SK-N-SH (cell line): Measurements from ENCODE around the gene SCT. TPM values are rescaled to one million over a fixed set of nuclear protein-coding genes. Genes with fewer than 3 reads are reported as not detected.
A peak's percentile ranks its signal among the peaks of the same experiment; 100 is the strongest.

ENCODE experiments used
- CTCF ChIA-PET: fragments of 300-600, 350-600 bp; formaldehyde crosslinking; extraction: SDS; loops from one replicate; lab custom pipeline; 2021; lab: Yijun Ruan, JAX
- POLR2A ChIA-PET: fragments of 350-600 bp; sonication (Branson Sonifier 250); formaldehyde crosslinking; extraction: SDS; loops from one replicate; lab custom pipeline; 2020; ENCODE audit warnings: antibody characterized with exemption, inconsistent platforms; lab: Yijun Ruan, JAX
- DNase-seq: peaks from one replicate; pipeline ENCODE4 v3.0.0; 2012
- H2AFZ ChIP-seq: fragments of 200-600 bp; sonication (generic); 2 replicates; pipeline ENCODE4 v1.8.1; 2016; ENCODE audit warnings: antibody characterized with exemption, mild to moderate bottlenecking, low read depth
- H3F3A ChIP-seq: fragments of 200-600 bp; sonication (generic); replicated peaks from 2 replicates; pipeline ENCODE3; 2016; ENCODE audit warnings: antibody characterized with exemption, mild to moderate bottlenecking; ENCODE audit not compliant: insufficient read depth
- H3K27ac ChIP-seq, 2 experiments: fragments of 200-500 bp in 1 of 2; fragments of 200-600 bp in 1 of 2; sonication (Bioruptor generic) in 1 of 2; sonication (generic), shearing (Covaris generic) in 1 of 2; 2 replicates each; pipeline versions ENCODE4 v1.5.1 to v1.6.1; 2014 to 2016; ENCODE audit warnings: low read depth in 2 of 2, inconsistent platforms in 1 of 2, low read length in 1 of 2, mild to moderate bottlenecking in 1 of 2, mixed read lengths in 1 of 2
- H3K27me3 ChIP-seq: fragments of 200-600 bp; sonication (generic), shearing (Covaris generic); 2 replicates; pipeline ENCODE4 v1.6.1; 2016; ENCODE audit warnings: mixed run types; ENCODE audit not compliant: insufficient read depth
- H3K36me3 ChIP-seq, 2 experiments: fragments of 200-500 bp in 1 of 2; fragments of 200-600 bp in 1 of 2; sonication (Bioruptor generic) in 1 of 2; sonication (generic) in 1 of 2; replicated peaks in 1 of 2; 2 replicates each; pipeline versions ENCODE3 to v1.5.1; 2014 to 2016; ENCODE audit warnings: low read length in 1 of 2, mild to moderate bottlenecking in 1 of 2; ENCODE audit not compliant: insufficient read depth in 2 of 2, control insufficient read depth in 1 of 2
- H3K4me1 ChIP-seq, 2 experiments: fragments of 200-500 bp in 1 of 2; fragments of 200-600 bp in 1 of 2; sonication (Bioruptor generic) in 1 of 2; sonication (generic), shearing (Covaris generic) in 1 of 2; 2 replicates each; pipeline versions ENCODE4 v1.5.1 to v1.6.1; 2014 to 2016; ENCODE audit warnings: low read depth in 1 of 2, low read length in 1 of 2, mixed run types in 1 of 2; ENCODE audit not compliant: insufficient read depth in 2 of 2, control insufficient read depth in 1 of 2
- H3K4me2 ChIP-seq: fragments of 200-600 bp; sonication (generic), shearing (Covaris generic); 2 replicates; pipeline ENCODE4 v1.6.1; 2017; ENCODE audit warnings: mixed run types
- H3K4me3 ChIP-seq, 2 experiments: fragments of 200-500 bp in 1 of 2; fragments of 200-600 bp in 1 of 2; sonication (Bioruptor generic) in 1 of 2; sonication (generic), shearing (Covaris generic) in 1 of 2; 2 replicates each; pipeline versions ENCODE4 v1.5.1 to v1.8.1; 2014 to 2016; ENCODE audit warnings: low read depth in 2 of 2, inconsistent platforms in 1 of 2, low read length in 1 of 2, mild to moderate bottlenecking in 1 of 2, mixed read lengths in 1 of 2, moderate library complexity in 1 of 2
- H3K79me2 ChIP-seq: fragments of 200-600 bp; sonication (generic); 2 replicates; pipeline ENCODE4 v1.8.1; 2017; ENCODE audit warnings: mild to moderate bottlenecking; ENCODE audit not compliant: insufficient read depth
- H3K9ac ChIP-seq: fragments of 200-600 bp; sonication (generic); 2 replicates; pipeline ENCODE4 v1.6.1; 2017; ENCODE audit warnings: mixed run types
- H3K9me2 ChIP-seq: fragments of 200-600 bp; sonication (generic); 2 replicates; pipeline ENCODE4 v1.6.1; 2017; ENCODE audit warnings: mixed run types
- H3K9me3 ChIP-seq: fragments of 200-600 bp; sonication (generic); 2 replicates; pipeline ENCODE4 v1.6.1; 2017; ENCODE audit warnings: mixed run types, mild to moderate bottlenecking, moderate library complexity
- H4K20me1 ChIP-seq: fragments of 200-600 bp; sonication (generic); 2 replicates; pipeline ENCODE4 v1.6.1; 2017; ENCODE audit warnings: mild to moderate bottlenecking, mixed run types; ENCODE audit not compliant: insufficient read depth
- CTCF ChIP-seq: fragments of 200-600 bp; sonication (generic); IDR thresholded peaks from 2 replicates; pipeline ENCODE4 v1.6.1; 2017; ENCODE audit warnings: antibody characterized with exemption, mild to moderate bottlenecking, moderate library complexity
- ELF1 ChIP-seq: IDR thresholded peaks from 2 replicates; pipeline ENCODE4 v1.4.0; 2012
- FOSL2 ChIP-seq: IDR thresholded peaks from 2 replicates; pipeline ENCODE4 v1.4.0; 2012; ENCODE audit warnings: low read depth, mild to moderate bottlenecking, moderate library complexity, borderline replicate concordance
- FOXM1 ChIP-seq: IDR thresholded peaks from 2 replicates; pipeline ENCODE4 v1.4.0; 2012; ENCODE audit warnings: low read depth, mild to moderate bottlenecking
- MEF2A ChIP-seq: IDR thresholded peaks from 2 replicates; pipeline ENCODE4 v1.4.0; 2012; ENCODE audit warnings: low read depth, borderline replicate concordance
- MXI1 ChIP-seq: IDR thresholded peaks from 2 replicates; pipeline ENCODE4 v1.6.1; 2012; ENCODE audit warnings: mild to moderate bottlenecking, low read depth, low read length, improper control_type of control experiment
- NFIC ChIP-seq: IDR thresholded peaks from 2 replicates; pipeline ENCODE4 v1.4.0; 2012; ENCODE audit warnings: borderline replicate concordance
- NRF1 ChIP-seq: IDR thresholded peaks from 2 replicates; pipeline ENCODE4 v1.6.1; 2012; ENCODE audit warnings: low read depth, mild to moderate bottlenecking, low read length
- POLR2AphosphoS5 ChIP-seq: IDR thresholded peaks from 2 replicates; pipeline ENCODE4 v1.6.1; 2012; ENCODE audit warnings: low read depth, low read length
- RAD21 ChIP-seq: IDR thresholded peaks from 2 replicates; pipeline ENCODE4 v1.6.1; 2012; ENCODE audit warnings: mild to moderate bottlenecking, low read length
- REST ChIP-seq: IDR thresholded peaks from 2 replicates; pipeline ENCODE4 v1.6.1; 2012; ENCODE audit warnings: mild to moderate bottlenecking, low read depth, low read length, moderate library complexity
- RFX5 ChIP-seq: IDR thresholded peaks from 2 replicates; pipeline ENCODE4 v1.6.1; 2012; ENCODE audit warnings: mild to moderate bottlenecking, improper control_type of control experiment, low read length
- SMC3 ChIP-seq: IDR thresholded peaks from 2 replicates; pipeline ENCODE4 v1.6.1; 2012; ENCODE audit warnings: low read depth, low read length, improper control_type of control experiment
- TCF12 ChIP-seq: IDR thresholded peaks from 2 replicates; pipeline ENCODE4 v1.4.0; 2012
- USF2 ChIP-seq: fragments of 150-350 bp; IDR thresholded peaks from 2 replicates; pipeline ENCODE4 v1.6.1; 2017; ENCODE audit warnings: antibody characterized with exemption, low read length, low read depth, borderline replicate concordance
- YY1 ChIP-seq: IDR thresholded peaks from 2 replicates; pipeline ENCODE4 v1.4.0; 2012; ENCODE audit warnings: low read depth, mild to moderate bottlenecking
- WGBS: methylation state at CpG from one replicate; pipeline ENCODE4 v1.1.6; 2017; ENCODE audit warnings: low lambda C conversion rate; 5-methylcytosine and 5-hydroxymethylcytosine counted together
- polyA plus RNA-seq, 3 experiments: library from polyadenylated mRNA; depleted of rRNA; stranded (reverse); fragments of >200 nt; gene quantifications; 2 replicates each; pipeline ENCODE4 v1.2.3, GENCODE V29; 2012
- TF ChIP-seq, protein P1 (sequence below): IDR thresholded peaks from 2 replicates; pipeline ENCODE4; 2012
- TF ChIP-seq, protein P2 (sequence below): IDR thresholded peaks from 2 replicates; pipeline ENCODE4 v1.4.0; 2012; ENCODE audit warnings: low read depth, borderline replicate concordance

Gene SCT
- polyA plus RNA-seq, 1 of the 3 experiments (the other 2 are of a cell fraction) = not detected

DNA sequence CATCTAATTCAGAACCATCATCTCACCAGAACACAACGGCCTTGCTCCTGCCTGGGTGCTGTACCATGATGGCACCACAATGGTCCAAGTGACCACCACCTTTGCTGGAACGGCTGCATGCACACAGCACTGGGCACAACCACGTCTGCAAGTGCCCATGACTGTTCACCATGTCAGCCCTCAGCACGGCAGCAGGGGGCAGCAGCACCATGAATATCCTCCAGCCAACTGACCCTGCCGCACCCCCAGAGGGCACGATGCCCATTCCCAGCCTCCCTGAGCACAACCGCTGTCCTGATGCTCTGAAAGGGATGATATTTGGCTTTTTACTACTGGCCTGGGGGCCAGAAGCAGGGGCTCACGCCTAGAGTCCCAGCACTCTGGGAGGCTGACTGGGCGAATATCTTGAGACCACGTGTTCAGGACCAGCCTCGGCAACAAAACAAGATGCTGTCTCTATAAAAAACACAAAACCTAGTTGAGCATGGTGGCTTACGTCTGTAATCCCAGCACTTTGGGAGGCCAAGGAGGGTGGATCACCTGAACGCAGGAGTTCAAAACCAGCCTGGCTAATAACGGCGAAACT lies 35.8 kb upstream of the SCT start:
- Histone ChIP-seq H3K79me2 (no peaks in the 10 kb centered on the region), H3K9me3 (no peaks in the 10 kb centered on the region), H3K27ac (no peak overlapping the region), H4K20me1 (0 out of 2 replicates have a peak, but pooled peaks cover 4% of the 10 kb centered on the region), H3K36me3 (peaks cover 3 to 34% of the 10 kb centered on the region in 2 experiments), H3K4me1 (no peaks in the 10 kb centered on the region), H3K4me3 (no peak overlapping the region; a peak in 1 of 4 replicates), H3K27me3 (no peaks in the 10 kb centered on the region), H2AFZ (no peak overlapping the region), H3F3A (no peaks in the 10 kb centered on the region), H3K9ac (no peak overlapping the region), H3K4me2 (no peak overlapping the region), H3K9me2 (no peaks in the 10 kb centered on the region)
- ChIA-PET CTCF (interaction anchor here (0.6 to 13.1 kb wide), 10 partner anchors 11 to 127 kb away, joined by 3 to 150 read pairs (median 3); partner anchors contain the start of gene TMEM80), POLR2A (no interaction called here)
- no peak for TF ChIP-seq FOXM1
- TF ChIP-seq NRF1 = no peak
- no peak for TF ChIP-seq USF2
- no peak for TF ChIP-seq POLR2AphosphoS5
- TF ChIP-seq TCF12 = no peak
- peak; percentile 75 for TF ChIP-seq CTCF
- TF ChIP-seq RAD21 = peak; percentile 73
- TF ChIP-seq FOSL2 = no peak
- no peak for TF ChIP-seq ELF1
- no peak for TF ChIP-seq MEF2A
- TF ChIP-seq SMC3 = peak; percentile 62
- TF ChIP-seq NFIC = no peak
- no peak for TF ChIP-seq YY1
- no peak for TF ChIP-seq REST
- TF ChIP-seq, protein P1, sequence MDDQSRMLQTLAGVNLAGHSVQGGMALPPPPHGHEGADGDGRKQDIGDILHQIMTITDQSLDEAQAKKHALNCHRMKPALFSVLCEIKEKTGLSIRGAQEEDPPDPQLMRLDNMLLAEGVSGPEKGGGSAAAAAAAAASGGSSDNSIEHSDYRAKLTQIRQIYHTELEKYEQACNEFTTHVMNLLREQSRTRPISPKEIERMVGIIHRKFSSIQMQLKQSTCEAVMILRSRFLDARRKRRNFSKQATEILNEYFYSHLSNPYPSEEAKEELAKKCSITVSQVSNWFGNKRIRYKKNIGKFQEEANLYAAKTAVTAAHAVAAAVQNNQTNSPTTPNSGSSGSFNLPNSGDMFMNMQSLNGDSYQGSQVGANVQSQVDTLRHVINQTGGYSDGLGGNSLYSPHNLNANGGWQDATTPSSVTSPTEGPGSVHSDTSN = no peak
- TF ChIP-seq, protein P2, sequence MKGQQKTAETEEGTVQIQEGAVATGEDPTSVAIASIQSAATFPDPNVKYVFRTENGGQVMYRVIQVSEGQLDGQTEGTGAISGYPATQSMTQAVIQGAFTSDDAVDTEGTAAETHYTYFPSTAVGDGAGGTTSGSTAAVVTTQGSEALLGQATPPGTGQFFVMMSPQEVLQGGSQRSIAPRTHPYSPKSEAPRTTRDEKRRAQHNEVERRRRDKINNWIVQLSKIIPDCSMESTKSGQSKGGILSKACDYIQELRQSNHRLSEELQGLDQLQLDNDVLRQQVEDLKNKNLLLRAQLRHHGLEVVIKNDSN = no peak
- TF ChIP-seq RFX5 = no peak
- no peak for TF ChIP-seq MXI1
- 67% methylated on average over 13 of the region's 15 CpGs for WGBS
- peak; percentile 92 for DNase-seq
